AG04449 (cell line): Measurements from ENCODE around the gene NKX6-1.

Experiments
- CTCF ChIA-PET: fragments of 350-600 bp; formaldehyde crosslinking; extraction: SDS; loops from one replicate; lab custom pipeline; 2021; ENCODE audit warnings: antibody characterized with exemption; lab: Yijun Ruan, JAX
- POLR2A ChIA-PET: fragments of 400-600, 350-600 bp; formaldehyde crosslinking; extraction: SDS; loops from one replicate; lab custom pipeline; 2020; ENCODE audit warnings: antibody characterized with exemption, inconsistent platforms; lab: Yijun Ruan, JAX
- DNase-seq: peaks from one replicate; pipeline ENCODE4 v3.0.0-alpha.2; 2010; ENCODE audit warnings: low read depth, low spot score
- H3K4me3 ChIP-seq: 2 replicates; pipeline ENCODE4 v1.5.1; 2011; ENCODE audit warnings: low read depth, mild to moderate bottlenecking, control low read depth, low read length
- TF ChIP-seq, protein P1 (sequence below): IDR thresholded peaks from one replicate; pipeline ENCODE4 v1.5.1; 2011; ENCODE audit warnings: mild to moderate bottlenecking, moderate library complexity, low read length, control low read depth, inconsistent platforms; ENCODE audit not compliant: insufficient read depth; ENCODE audit errors: missing control alignments

NKX6-1 gene

DNA sequence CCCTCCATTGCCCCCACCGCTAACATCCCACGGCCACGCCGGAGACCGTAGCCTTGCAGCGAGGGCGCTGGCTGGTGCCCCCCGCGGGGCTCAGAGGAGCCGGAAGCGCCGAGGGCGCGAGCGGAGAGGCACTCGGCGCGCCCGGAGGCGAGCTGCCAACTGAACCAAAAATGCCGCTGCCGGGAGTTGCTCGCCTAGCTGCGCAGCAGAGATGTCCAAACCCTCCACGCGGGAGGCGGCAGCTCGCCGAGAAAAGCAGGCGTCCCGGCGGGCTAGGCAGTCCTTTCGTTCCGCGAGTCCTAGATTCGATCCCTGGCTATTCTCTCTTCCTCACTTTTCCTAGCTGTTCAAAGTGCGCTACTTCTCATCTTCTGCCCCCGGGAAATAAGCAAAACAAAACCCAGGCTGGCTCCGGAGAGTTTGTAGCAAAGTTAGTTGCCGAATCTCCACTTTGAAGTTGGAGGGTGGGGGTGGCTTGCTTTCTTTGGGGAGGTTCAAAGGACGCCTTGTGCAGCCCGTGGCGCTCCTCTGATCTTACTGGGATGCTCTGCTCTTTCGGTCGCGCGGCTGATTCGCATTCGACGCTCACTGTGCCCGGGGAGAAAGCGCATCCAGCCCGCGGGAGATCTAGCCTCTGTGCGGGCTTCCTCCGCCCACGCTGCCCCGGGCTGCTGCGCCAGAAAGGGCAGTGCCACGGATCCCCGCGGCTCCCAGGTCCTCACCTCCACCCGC lies 723 bp downstream of the NKX6-1 start:
- POLR2A ChIA-PET: no interaction called here
- CTCF ChIA-PET: interaction anchor here (0.8 kb wide), 1 partner anchor 15 kb away, joined by 3 read pairs; no protein-coding TSS in a partner anchor
- peak overlapping the region; percentile 55 for H3K4me3 ChIP-seq
- no peak for DNase-seq
- TF ChIP-seq, protein P1, sequence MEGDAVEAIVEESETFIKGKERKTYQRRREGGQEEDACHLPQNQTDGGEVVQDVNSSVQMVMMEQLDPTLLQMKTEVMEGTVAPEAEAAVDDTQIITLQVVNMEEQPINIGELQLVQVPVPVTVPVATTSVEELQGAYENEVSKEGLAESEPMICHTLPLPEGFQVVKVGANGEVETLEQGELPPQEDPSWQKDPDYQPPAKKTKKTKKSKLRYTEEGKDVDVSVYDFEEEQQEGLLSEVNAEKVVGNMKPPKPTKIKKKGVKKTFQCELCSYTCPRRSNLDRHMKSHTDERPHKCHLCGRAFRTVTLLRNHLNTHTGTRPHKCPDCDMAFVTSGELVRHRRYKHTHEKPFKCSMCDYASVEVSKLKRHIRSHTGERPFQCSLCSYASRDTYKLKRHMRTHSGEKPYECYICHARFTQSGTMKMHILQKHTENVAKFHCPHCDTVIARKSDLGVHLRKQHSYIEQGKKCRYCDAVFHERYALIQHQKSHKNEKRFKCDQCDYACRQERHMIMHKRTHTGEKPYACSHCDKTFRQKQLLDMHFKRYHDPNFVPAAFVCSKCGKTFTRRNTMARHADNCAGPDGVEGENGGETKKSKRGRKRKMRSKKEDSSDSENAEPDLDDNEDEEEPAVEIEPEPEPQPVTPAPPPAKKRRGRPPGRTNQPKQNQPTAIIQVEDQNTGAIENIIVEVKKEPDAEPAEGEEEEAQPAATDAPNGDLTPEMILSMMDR: no peak

GRCh38 chr4:84497504-84498202 lies 1.4 kb downstream of the NKX6-1 start:
- DNase-seq: no peak
- ChIA-PET POLR2A (no interaction called here), CTCF (no interaction called here)
- H3K4me3 ChIP-seq: peak overlapping the region; percentile 55
- TF ChIP-seq, protein P1: no peak

DNA sequence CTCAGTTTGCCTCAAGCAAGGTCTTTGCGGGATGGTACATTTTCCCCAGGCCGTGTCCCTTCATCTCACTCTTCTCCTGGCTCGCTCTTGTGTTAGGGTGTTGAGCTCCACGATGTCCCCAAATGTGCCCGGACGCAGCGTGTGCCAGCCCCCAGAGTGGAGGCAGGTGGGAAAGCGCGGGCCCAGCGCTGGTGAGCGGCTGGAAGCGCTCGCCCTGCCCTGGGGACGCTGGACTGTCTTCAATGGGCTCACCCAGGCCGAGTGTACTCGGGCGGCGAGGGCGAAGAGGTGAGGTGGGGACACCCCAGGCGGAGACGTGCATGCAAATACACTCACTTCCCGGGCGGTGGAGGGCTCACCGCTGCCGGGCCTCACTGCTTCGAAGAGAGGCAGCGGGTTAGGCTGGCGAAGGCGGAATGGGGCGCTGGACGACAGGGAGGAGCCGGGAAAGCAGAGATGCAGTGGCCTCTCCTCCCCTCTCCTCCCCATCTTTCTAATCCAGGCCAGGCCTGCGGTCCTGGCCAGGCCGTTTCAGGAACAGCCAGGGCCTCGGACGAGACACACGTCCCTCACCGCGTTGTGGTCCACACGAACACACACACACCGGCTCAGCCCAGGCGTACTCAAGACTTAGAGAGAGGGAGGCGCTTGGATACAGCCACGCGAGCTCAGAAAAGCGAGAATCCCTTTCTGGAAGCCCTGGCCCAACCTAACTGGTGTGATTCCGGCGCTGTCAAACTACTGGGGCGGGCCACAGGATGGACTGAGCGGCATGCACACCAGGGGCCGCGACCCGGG lies 2.2 kb downstream of the NKX6-1 start:
- ChIA-PET CTCF (interaction anchor here (0.6 to 2.0 kb wide), 3 partner anchors 9 to 43 kb away, joined by 3 to 6 read pairs (median 3); no protein-coding TSS in a partner anchor), POLR2A (no interaction called here)
- TF ChIP-seq, protein P1: no peak
- H3K4me3 ChIP-seq: peak overlapping the region; percentile 55
- DNase-seq: no peak

GRCh38 chr4:84496331-84496705 lies 2.8 kb downstream of the NKX6-1 start:
- no peak overlapping the region for H3K4me3 ChIP-seq
- DNase-seq: no peak
- POLR2A ChIA-PET: no interaction called here
- CTCF ChIA-PET: interaction anchor here (1.2 to 2.0 kb wide), 2 partner anchors 9 to 13 kb away, joined by 3 to 6 read pairs; no protein-coding TSS in a partner anchor
- TF ChIP-seq, protein P1: no peak

DNA sequence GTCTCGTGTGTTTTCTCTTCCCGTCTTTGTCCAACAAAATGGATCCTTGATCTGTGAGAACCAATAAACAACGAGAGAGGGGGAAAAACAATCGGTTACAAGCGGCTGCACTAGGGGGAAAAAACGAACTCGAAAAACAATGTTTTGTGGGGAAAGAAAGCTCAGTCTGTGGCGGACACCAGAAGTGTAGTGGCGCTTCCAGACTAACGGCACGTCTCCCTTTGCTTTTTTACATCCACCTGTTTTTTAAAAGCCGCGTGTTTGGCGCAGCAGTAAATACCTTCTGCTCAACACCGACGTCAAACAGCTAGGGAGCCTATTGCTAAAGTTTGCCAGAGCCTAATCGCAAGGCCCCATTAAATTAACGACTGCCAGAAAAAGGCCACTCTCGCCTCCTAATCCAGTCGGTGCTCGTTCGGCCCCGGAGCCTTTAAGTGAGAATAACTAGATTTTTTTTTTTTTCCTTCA lies 3.3 kb downstream of the NKX6-1 start:
- no peak for DNase-seq
- ChIA-PET POLR2A (no interaction called here), CTCF (interaction anchor here (1.2 to 2.0 kb wide), 2 partner anchors 10 to 12 kb away, joined by 3 to 6 read pairs; no protein-coding TSS in a partner anchor)
- no peak overlapping the region for H3K4me3 ChIP-seq
- TF ChIP-seq, protein P1: no peak
